Measurements from ENCODE around the gene POGZ. TPM values are rescaled to one million over a fixed set of nuclear protein-coding genes. Genes with fewer than 3 reads are reported as not detected.
A peak's percentile ranks its signal among the peaks of the same experiment; 100 is the strongest.
"Not testable (repeated sequence)": the region's sequence is repeated elsewhere in the genome, so short reads cannot be mapped to it uniquely, and the experiment has no call there.

Gene POGZ
- polyA plus RNA-seq, 2 of the 4 experiments (the other 2 are of a cell fraction) = 20.8 to 44.1 TPM

GRCh38 chr1:151399324-151400171 lies 59.7 kb downstream of the POGZ start, which contains the start of gene PSMB4 (continued):
- no peak for TF ChIP-seq HDAC2 (IDR thresholded peaks at IDR 0.05)
- TF ChIP-seq, protein P1, sequence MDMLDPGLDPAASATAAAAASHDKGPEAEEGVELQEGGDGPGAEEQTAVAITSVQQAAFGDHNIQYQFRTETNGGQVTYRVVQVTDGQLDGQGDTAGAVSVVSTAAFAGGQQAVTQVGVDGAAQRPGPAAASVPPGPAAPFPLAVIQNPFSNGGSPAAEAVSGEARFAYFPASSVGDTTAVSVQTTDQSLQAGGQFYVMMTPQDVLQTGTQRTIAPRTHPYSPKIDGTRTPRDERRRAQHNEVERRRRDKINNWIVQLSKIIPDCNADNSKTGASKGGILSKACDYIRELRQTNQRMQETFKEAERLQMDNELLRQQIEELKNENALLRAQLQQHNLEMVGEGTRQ (IDR thresholded peaks at IDR 0.05) = no peak
- TF ChIP-seq CEBPB (IDR thresholded peaks at IDR 0.05) = peak; percentile 49 to 91; a peak in 2 of 4 replicates
- TF ChIP-seq HES2 (IDR thresholded peaks at IDR 0.05) = no peak
- TF ChIP-seq CTCF (IDR thresholded peaks at IDR 0.05) = peak; percentile 40
- TF ChIP-seq, protein P2, sequence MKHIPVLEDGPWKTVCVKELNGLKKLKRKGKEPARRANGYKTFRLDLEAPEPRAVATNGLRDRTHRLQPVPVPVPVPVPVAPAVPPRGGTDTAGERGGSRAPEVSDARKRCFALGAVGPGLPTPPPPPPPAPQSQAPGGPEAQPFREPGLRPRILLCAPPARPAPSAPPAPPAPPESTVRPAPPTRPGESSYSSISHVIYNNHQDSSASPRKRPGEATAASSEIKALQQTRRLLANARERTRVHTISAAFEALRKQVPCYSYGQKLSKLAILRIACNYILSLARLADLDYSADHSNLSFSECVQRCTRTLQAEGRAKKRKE (CRISPR knock-in tag; IDR thresholded peaks at IDR 0.05; ENCODE audit: low read depth) = no peak
- TF ChIP-seq NPAS2 (CRISPR knock-in tag; IDR thresholded peaks at IDR 0.05; ENCODE audit: borderline replicate concordance) = no peak
- peak; percentile 18 for TF ChIP-seq MAFK (IDR thresholded peaks at IDR 0.05; ENCODE audit: partially characterized antibody)
- no peak for TF ChIP-seq FOSB (CRISPR knock-in tag; IDR thresholded peaks at IDR 0.05)
- no peak for TF ChIP-seq ZC3H11A (IDR thresholded peaks at IDR 0.05)
- no peak for TF ChIP-seq EHMT2 (IDR thresholded peaks at IDR 0.05; ENCODE audit: low read depth)
- no peak for TF ChIP-seq HOXA7 (CRISPR knock-in tag; IDR thresholded peaks at IDR 0.05)
- no peak for TF ChIP-seq REST (IDR thresholded peaks at IDR 0.05)
- TF ChIP-seq RFX5 (IDR thresholded peaks at IDR 0.05) = peak; percentile 54; the same call in 1 of the 2 replicates
- TF ChIP-seq SREBF2 (IDR thresholded peaks at IDR 0.05) = no peak
- TF ChIP-seq JUN (IDR thresholded peaks at IDR 0.05) = peak; percentile 79 to 89; a peak in 4 of 5 replicates
- TF ChIP-seq CHD2 (IDR thresholded peaks at IDR 0.05; ENCODE audit: low read length, partially characterized antibody) = no peak
- peak; percentile 57 to 58 for TF ChIP-seq RAD21 (conservative IDR thresholded peaks at IDR 0.05 in 1 of 2, IDR thresholded peaks at IDR 0.05 in 1 of 2)
- no peak for TF ChIP-seq ZNF302 (CRISPR knock-in tag; IDR thresholded peaks at IDR 0.05)
- no peak for TF ChIP-seq HOXB5 (CRISPR knock-in tag; IDR thresholded peaks at IDR 0.05)

DNA sequence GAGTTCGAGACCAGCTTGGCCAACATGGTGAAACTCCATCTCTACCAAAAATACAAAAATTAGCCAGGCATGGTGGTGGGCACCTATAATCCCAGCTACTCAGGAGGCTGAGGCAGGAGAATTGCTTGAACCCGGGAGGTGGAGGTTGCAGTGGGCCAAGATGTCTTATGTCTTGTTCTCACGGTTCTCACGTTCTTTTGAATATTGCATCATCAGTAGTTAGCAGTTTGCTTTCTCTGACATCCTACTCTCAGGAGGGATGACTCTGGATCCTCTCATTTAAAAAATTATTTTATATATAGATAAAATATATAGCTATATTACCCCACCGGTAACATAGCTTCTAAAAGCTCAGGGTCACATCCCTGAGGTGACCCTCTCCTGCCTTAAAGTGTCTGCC lies 63.0 kb downstream of the POGZ start:
- WGBS (ENCODE audit: missing lambda C conversion rate) = 79% methylated on average over 5 of the region's 5 CpGs
- POLR2A ChIA-PET; H3K4me3 ChIP-seq; H3K9me3 ChIP-seq; H3K27ac ChIP-seq; H3K4me2 ChIP-seq; ATAC-seq; DNase-seq (ENCODE audit: low read depth in 1 of 2, low spot score in 1 of 2); FAIRE-seq: not testable (repeated sequence)
- peaks cover 11% of the 10 kb centered on the region for H3K4me1 ChIP-seq
- CTCF ChIA-PET = interaction anchor here (1.5 kb wide), 1 partner anchor 11 kb away, joined by 8 read pairs; no protein-coding TSS in a partner anchor
